Tibial artery (tissue), 4 donors: ENCODE data around the gene LRRC4B.

Experiments used
- DNase-seq, 2 donors: peaks; one replicate each; pipeline ENCODE4 v3.0.0-alpha.2; 2019
- H3K27ac ChIP-seq, 2 donors: fragments of 200-600 bp; sonication (generic) in 1 of 2; 1 replicate in 1 of 2; 2 replicates in 1 of 2; pipeline ENCODE4 v1.5.1; 2018 to 2019; ENCODE audit warnings: mild to moderate bottlenecking in 1 of 2
- H3K27me3 ChIP-seq, 2 donors: fragments of 200-600 bp; sonication (generic) in 1 of 2; one replicate each; pipeline versions ENCODE4 v1.5.1 to v1.6.0; 2016 to 2019
- H3K36me3 ChIP-seq, 3 donors: fragments of 200-600 bp; sonication (generic) in 2 of 3; one replicate each; pipeline ENCODE4 v1.5.1; 2016 to 2019; ENCODE audit warnings: mild to moderate bottlenecking in 2 of 3
- H3K4me1 ChIP-seq, 4 donors: fragments of 200-600 bp; sonication (generic) in 2 of 4; 1 replicate in 3 of 4; 2 replicates in 1 of 4; pipeline ENCODE4 v1.5.1; 2016 to 2019
- H3K4me3 ChIP-seq, 2 donors: fragments of 200-600 bp; sonication (generic) in 1 of 2; 1 replicate in 1 of 2; 2 replicates in 1 of 2; pipeline ENCODE4 v1.5.1; 2018 to 2019; ENCODE audit warnings: mild to moderate bottlenecking in 2 of 2
- H3K9me3 ChIP-seq, 3 donors: fragments of 200-600 bp; sonication (generic) in 1 of 3; one replicate each; pipeline ENCODE4 v1.5.1; 2016 to 2019
- CTCF ChIP-seq, 2 experiments: fragments of 200-600 bp in 1 of 2; fragments of 450-650 bp in 1 of 2; IDR thresholded peaks; one replicate each; pipeline ENCODE4 v1.5.1; 2017 to 2019; ENCODE audit warnings: antibody characterized with exemption in 2 of 2, mild to moderate bottlenecking in 1 of 2, moderate library complexity in 1 of 2
- intact Hi-C: fragments of 100-400 bp; cut with DNase I; formaldehyde crosslinking; loops from one replicate; pipeline ENCODE4 v1.15.0; 2023; ENCODE audit warnings: low total_unique reads

Gene LRRC4B

GRCh38 chr19:50568728-50569698 lies 778 bp upstream of the LRRC4B start:
- peaks cover 0 to 74% of the 10 kb centered on the region in 2 donors for H3K27me3 ChIP-seq
- no peaks in the 10 kb centered on the region for H3K9me3 ChIP-seq
- no peak overlapping the region for H3K4me3 ChIP-seq
- no peaks in the 10 kb centered on the region for H3K36me3 ChIP-seq
- H3K4me1 ChIP-seq = peaks cover 0 to 20% (median 9%) of the 10 kb centered on the region in 4 donors
- no peak for TF ChIP-seq CTCF (IDR thresholded peaks at IDR 0.05)
- intact Hi-C loops = no loop called here
- no peak overlapping the region for H3K27ac ChIP-seq
- no peak for DNase-seq

GRCh38 chr19:50567052-50567841 lies 988 bp downstream of the LRRC4B start:
- H3K9me3 ChIP-seq = no peaks in the 10 kb centered on the region
- intact Hi-C loops = no loop called here
- peaks cover 0 to 20% (median 9%) of the 10 kb centered on the region in 4 donors for H3K4me1 ChIP-seq
- TF ChIP-seq CTCF (IDR thresholded peaks at IDR 0.05) = no peak
- H3K36me3 ChIP-seq = no peaks in the 10 kb centered on the region
- DNase-seq = no peak
- H3K27me3 ChIP-seq = peaks cover 0 to 89% of the 10 kb centered on the region in 2 donors
- H3K27ac ChIP-seq = no peak overlapping the region
- H3K4me3 ChIP-seq = no peak overlapping the region

- H3K27ac ChIP-seq = no peak overlapping the region
- intact Hi-C loops = no loop called here
- no peaks in the 10 kb centered on the region for H3K9me3 ChIP-seq
- DNase-seq = no peak
- no peak overlapping the region for H3K4me3 ChIP-seq
- peaks cover 0 to 20% (median 9%) of the 10 kb centered on the region in 4 donors for H3K4me1 ChIP-seq
- H3K36me3 ChIP-seq = no peaks in the 10 kb centered on the region
- TF ChIP-seq CTCF (IDR thresholded peaks at IDR 0.05) = no peak
- peaks cover 0 to 99% of the 10 kb centered on the region in 2 donors for H3K27me3 ChIP-seq
Measured at GRCh38 chr19:50565984-50566903, 2.0 kb downstream of the LRRC4B start.

GRCh38 chr19:50564229-50565105 lies 3.8 kb downstream of the LRRC4B start:
- Histone ChIP-seq H3K4me3 (no peak overlapping the region), H3K9me3 (no peaks in the 10 kb centered on the region), H3K36me3 (no peaks in the 10 kb centered on the region), H3K27me3 (peaks cover 0 to 92% of the 10 kb centered on the region in 2 donors), H3K4me1 (peaks cover 0 to 20% (median 9%) of the 10 kb centered on the region in 4 donors), H3K27ac (no peak overlapping the region)
- intact Hi-C loops = no loop called here
- no peak for TF ChIP-seq CTCF (IDR thresholded peaks at IDR 0.05)
- DNase-seq = no peak
